Activated T-cell treated with anti-CD3 and anti-CD28 coated beads for 1 hour (primary cell): ENCODE results near the gene NT5DC1.

Experiments
- DNase-seq: peaks from one replicate; pipeline ENCODE4 v3.0.0-alpha.2; 2020; ENCODE audit warnings: low read depth

The NT5DC1 gene

DNA sequence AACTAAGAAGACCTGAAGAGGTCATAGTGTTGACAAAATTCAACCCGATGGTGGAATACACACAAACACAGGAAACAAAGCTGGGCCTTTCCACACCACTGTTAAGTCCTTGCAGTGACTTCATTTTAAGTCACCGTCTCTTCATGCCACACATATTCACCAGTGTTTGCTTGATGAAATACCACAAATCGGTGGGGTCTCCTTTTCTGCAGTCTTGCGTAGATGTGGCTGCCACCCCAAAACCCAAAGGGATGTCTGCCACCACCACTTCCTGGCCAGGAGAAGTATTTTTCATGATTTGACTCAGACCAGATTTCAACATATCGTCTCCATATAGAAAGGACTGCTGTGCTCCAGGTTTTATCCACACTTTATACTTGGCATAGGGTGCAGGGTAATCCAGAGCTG, 36.3 kb downstream of the NT5DC1 start:
- DNase-seq: no peak

GRCh38 chr6:116139917-116140316, 39.3 kb downstream of the NT5DC1 start:
- DNase-seq: no peak

GRCh38 chr6:116144605-116145004, 44.0 kb downstream of the NT5DC1 start:
- DNase-seq: no peak

- DNase-seq: no peak
These were observed 45.4 kb downstream of the NT5DC1 start for GRCh38 chr6:116145803-116146675.

DNA sequence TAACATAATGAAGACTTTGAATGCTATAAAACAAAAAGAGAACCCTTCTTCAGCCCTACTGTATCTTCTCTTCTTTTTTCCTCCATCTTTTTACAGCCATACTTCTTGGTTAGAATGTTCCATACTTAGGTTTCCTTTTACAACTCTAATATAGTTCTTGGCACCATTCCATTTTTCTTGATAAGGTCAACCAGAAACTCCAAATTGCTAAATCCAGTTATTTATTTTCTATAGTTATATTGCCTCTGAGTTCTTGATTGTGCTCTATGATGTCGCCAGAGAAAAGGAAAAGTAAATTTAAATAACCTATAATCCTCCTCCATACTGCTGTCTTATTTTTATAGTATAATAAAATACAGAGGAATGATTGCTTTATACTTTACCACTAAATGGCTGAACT, 52.0 kb downstream of the NT5DC1 start:
- no peak for DNase-seq

DNA sequence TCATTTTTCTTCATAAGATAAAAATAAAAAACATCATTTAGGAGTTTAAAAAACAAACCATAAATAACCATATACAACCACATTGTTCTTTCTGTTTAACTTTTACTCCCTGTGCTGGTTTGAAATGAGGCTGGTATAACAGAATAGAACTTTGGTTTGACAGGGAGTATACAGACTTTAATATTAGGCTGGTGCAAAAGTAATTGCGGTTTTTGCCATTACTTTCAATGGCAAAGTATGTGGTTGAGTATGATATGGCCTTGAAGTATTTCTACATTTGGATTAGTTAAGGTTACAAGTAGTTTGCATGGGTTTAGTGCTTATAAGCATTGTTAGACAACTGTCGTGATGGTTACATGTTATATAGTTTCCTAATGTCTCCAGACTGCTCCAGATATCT, 54.2 kb downstream of the NT5DC1 start:
- DNase-seq: no peak

DNA sequence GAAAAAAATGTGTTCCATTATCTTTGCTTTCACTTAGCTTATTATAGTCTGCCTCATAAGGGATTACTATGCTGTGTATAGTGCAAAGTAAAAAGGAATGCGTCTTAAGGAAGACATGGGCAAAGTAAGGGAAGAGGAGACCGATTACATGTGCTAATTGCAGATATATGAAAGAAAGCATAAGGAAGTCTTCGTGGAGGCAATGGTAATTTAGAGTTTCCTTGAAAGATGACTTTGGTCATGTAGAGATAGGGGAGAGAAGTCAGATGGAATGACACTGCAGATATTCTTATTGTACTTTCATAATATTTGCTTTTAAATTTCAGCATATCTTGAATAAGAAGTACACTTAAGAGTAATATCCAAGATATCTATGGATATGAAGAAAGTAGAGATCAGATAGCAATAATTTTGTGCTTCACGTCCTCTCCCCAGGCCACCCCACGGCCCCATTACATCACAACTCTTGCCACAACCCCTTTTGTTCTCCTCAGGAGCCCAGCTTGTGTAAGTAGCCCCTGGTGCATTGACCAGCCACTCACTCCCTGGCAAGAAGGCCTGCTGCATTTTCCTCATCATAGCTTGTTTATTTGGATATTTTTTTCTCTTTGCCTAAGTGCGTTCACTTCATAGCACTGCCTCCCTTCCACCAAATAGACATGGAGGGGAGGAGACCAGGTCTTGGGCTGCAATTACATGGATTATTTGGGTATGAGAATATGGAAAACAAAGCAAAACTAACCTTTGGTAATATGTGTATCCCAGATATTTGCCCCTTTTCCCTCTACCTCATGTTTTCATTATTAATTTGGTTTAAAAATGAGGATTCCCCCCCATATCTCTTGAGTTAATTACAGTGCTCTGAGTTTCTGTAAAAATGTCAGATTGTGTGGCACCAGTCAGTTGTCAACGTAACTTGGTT, 56.0 kb downstream of the NT5DC1 start:
- no peak for DNase-seq

GRCh38 chr6:116157391-116157790, 56.7 kb downstream of the NT5DC1 start:
- DNase-seq: no peak

GRCh38 chr6:116158641-116159040, 58.0 kb downstream of the NT5DC1 start:
- DNase-seq: no peak

DNA sequence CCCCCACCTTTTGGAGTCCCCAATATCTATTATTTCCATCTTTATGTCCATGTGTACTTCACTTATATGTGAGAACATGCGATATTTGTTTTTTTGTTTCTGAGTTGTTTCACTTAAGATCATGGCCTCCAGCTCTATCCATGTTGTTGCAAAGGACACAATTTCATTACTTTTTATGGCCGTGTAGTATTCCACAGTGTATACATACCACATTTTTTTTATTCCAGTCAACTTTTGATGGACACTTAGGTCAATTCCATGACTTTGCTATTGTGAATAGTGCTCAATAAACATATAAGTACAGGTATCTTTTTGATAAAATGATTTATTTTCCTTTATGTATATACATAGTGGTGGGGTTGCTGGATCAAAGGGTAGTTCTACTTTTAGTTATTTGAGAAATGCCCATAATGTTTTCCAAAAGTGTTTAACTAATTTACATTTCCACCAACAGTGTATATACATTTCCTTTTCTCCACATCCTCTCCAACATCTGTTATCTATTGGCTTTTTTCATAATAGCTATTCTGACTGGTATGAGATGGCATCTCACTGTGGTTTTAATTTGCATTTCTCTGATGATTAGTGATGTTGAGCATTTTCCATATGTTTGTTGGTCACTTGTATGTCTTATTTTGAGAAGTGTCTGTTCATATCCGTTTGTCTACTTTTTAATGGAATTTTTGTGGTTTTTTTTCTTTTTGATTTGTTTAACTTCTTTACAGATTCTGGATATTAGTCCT, 59.3 kb downstream of the NT5DC1 start:
- DNase-seq: no peak

- no peak for DNase-seq
These were observed 64.9 kb downstream of the NT5DC1 start for GRCh38 chr6:116165596-116165995.

GRCh38 chr6:116166369-116166768, 65.7 kb downstream of the NT5DC1 start:
- DNase-seq: no peak

DNA sequence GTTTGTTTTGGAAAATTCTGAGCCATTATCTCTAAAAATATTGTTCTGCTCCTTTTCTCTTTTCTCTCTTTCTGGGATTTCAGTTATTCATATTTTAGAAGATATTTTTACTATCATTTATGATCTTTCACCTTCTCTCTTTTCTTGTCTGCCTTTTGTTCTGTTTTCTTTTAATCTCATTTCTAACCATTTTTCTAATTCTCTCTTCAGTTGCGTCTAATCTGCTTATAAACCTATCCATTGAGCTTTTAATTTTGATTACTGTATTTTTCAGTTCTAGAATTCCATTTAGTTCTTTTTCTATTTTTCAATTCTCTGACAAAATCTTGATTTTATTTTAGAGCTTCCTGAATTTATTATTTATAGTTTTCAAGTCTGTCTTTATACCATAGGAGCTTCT, 67.5 kb downstream of the NT5DC1 start:
- no peak for DNase-seq

DNA sequence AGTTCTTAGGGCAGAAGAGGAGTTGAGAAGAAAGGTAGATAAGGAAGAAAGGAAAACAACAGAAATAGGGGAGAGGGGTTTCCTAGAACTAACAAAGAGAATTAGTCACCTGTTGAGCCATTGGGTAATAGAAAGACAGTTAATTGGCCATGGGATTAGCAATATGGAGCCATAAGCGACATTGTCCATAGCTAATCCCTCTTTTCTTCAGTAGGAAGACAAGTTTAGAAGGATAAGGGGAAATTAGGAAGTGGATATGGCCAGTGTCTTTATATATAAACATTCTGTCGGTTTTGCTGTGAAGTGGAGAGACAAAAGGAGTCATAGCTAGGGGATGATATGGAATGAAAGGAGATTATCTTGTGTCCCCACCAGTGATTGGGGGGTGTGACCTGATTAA, 69.2 kb downstream of the NT5DC1 start:
- no peak for DNase-seq

GRCh38 chr6:116170358-116171057, 69.9 kb downstream of the NT5DC1 start:
- DNase-seq: no peak

DNA sequence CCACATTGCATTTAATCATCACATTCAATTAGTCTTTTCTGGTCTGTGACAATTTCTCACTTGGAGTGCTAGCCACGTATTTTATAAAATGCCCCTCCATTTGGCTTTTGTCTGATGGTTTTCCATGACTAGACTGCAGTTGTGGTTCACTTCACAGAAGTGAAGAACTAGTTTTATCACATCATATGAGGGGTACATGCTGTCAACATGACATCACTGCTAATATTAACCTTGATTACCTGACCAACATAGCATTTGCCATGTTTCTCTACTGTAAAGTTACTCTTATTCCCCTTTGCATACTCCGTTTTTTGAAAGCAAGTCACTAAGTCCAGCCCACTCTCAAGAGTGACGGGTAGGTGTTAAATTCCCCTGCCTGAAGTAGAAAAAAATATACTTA, 73.3 kb downstream of the NT5DC1 start:
- no peak for DNase-seq

DNA sequence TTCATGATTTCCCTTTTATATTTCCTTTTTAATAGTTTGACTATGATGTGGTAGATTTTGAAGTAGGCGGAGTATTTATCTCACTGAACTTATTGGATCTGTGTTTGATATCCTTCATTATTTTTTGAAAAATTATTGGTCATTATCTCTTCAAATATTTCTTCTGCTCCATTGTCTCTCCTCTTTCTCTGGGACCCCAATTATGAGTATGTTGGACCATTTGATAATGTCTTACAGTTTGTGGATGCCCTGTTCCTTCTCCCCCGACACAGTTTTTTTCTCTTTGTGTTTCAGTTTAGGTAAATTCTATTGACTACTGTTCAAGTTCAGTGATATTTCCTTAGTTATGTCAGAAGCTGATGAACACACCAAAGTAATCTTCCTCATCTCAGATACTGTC, 74.7 kb downstream of the NT5DC1 start:
- DNase-seq: no peak

DNA sequence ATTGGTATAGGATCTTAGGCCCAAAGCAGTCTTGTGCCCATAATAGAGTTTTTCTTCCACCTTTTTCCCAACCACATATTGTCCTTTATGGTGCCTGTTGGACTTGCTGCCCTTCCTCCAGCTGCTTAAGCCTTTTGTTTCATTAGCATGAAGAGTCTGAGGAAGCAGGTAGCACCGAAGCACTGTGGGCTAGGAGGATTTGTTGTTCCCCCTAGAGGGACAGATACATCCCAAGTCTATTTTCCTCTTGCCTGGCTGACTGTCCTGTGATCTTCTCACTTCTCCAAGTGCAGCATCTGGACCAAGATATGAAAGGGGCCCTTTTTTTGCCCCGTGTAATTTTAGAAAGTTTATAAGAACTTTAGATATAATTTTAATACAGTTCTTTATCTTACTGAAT, 75.9 kb downstream of the NT5DC1 start:
- DNase-seq: no peak

- DNase-seq: no peak
These were observed 79.7 kb downstream of the NT5DC1 start for GRCh38 chr6:116180375-116180774.

DNA sequence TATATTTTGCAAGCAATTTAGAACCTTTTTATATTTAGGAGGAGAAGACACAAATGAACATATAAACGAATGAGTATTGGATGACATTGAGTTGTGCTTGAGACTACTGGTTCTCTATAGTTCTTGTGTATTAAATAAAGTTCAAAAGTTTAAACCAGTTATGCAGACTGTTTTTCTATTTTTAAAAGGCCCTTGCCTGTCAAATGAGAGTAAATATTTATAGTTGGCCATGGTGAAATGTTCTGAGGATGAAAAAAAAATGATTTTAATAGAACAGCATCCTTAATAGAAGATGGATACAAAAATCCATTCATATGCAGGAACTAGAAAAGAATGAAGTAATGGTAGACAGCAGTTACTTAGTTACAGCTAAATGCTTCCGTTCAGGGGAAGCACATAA, 88.8 kb downstream of the NT5DC1 start:
- DNase-seq: no peak

GRCh38 chr6:116190550-116190949, 89.9 kb downstream of the NT5DC1 start:
- DNase-seq: no peak

GRCh38 chr6:116191881-116192280, 91.2 kb downstream of the NT5DC1 start:
- DNase-seq: no peak
